A549 (cell line): ENCODE data around the gene CBFA2T3. TPM values are rescaled to one million over a fixed set of nuclear protein-coding genes. Genes with fewer than 3 reads are reported as not detected.

Source experiments
- ATAC-seq, 2 experiments: fragments of 200-7000 bp in 1 of 2; fragments of >200 bp in 1 of 2; cut with Nextera tagmentation in 1 of 2; cut with Tn5 transposase in 1 of 2; 3 replicates each; pipeline versions ENCODE4 v1.8.0 to v1.9.1; 2018 to 2020; ENCODE audit warnings: mild to moderate bottlenecking in 1 of 2, moderate library complexity in 1 of 2
- CTCF ChIA-PET: fragments of 300-600 bp; sonication (Branson Sonifier 250); formaldehyde crosslinking; extraction: SDS; loops from one replicate; lab custom pipeline; 2021; ENCODE audit warnings: antibody characterized with exemption, inconsistent platforms; lab: Yijun Ruan, JAX
- POLR2A ChIA-PET: fragments of 350-600 bp; formaldehyde crosslinking; extraction: SDS; loops from one replicate; lab custom pipeline; 2021; ENCODE audit warnings: antibody characterized with exemption, inconsistent platforms; lab: Yijun Ruan, JAX
- DNase-seq, 2 experiments: peaks; one replicate each; pipeline versions ENCODE4 v3.0.0 to v3.0.0-alpha.2; 2011 to 2016; ENCODE audit warnings: low read depth in 1 of 2, low spot score in 1 of 2
- FAIRE-seq: peaks from 2 replicates; lab custom pipeline; 2011; peaks lifted over from hg19 to GRCh38; lab: Jason Lieb, UNC
- H3K27ac ChIP-seq, 2 experiments: fragments of >200 bp; sonication (Bioruptor Twin); formaldehyde crosslinking; 3 replicates each; pipeline ENCODE4 v1.5.1; 2016 to 2017
- H3K4me1 ChIP-seq: fragments of >200 bp; sonication (Bioruptor Twin); formaldehyde crosslinking; 3 replicates; pipeline ENCODE4 v1.6.1; 2016
- H3K4me2 ChIP-seq: fragments of >200 bp; sonication (Bioruptor Twin); formaldehyde crosslinking; 3 replicates; pipeline ENCODE4 v1.6.1; 2016
- H3K4me3 ChIP-seq: fragments of >200 bp; sonication (Bioruptor Twin); formaldehyde crosslinking; 3 replicates; pipeline ENCODE4 v1.5.1; 2016
- H3K9me3 ChIP-seq: fragments of >200 bp; sonication (Bioruptor Twin); formaldehyde crosslinking; 3 replicates; pipeline ENCODE4 v1.6.1; 2016
- ATOH8 ChIP-seq: fragments of 250-450 bp; sonication (Bioruptor Pico); IDR thresholded peaks from 2 replicates; pipeline ENCODE4 v1.5.0; 2020; ENCODE audit warnings: low read depth, mild to moderate bottlenecking, moderate library complexity
- BCL3 ChIP-seq: fragments of >200 bp; sonication (Bioruptor Twin); formaldehyde crosslinking; IDR thresholded peaks from 3 replicates; pipeline ENCODE4 v1.6.1; 2016
- BHLHE40 ChIP-seq: IDR thresholded peaks from 2 replicates; pipeline ENCODE4 v1.6.1; 2012; ENCODE audit warnings: low read depth, low read length, inconsistent platforms
- CBX2 ChIP-seq: fragments of 200-600 bp; sonication (generic); IDR thresholded peaks from 2 replicates; pipeline ENCODE4 v1.6.1; 2016; ENCODE audit warnings: low read depth, mild to moderate bottlenecking, borderline replicate concordance
- CBX8 ChIP-seq: fragments of 200-600 bp; sonication (generic); IDR thresholded peaks from 2 replicates; pipeline ENCODE4 v1.6.1; 2016
- CHD2 ChIP-seq: fragments of 150-350 bp; IDR thresholded peaks from 2 replicates; pipeline ENCODE4 v1.6.1; 2014; ENCODE audit warnings: low read length; ENCODE audit not compliant: partially characterized antibody
- CHD4 ChIP-seq: fragments of 200-600 bp; sonication (generic); IDR thresholded peaks from 2 replicates; pipeline ENCODE4 v1.6.1; 2016; ENCODE audit warnings: antibody characterized with exemption, mild to moderate bottlenecking, borderline replicate concordance
- CTCF ChIP-seq: fragments of >200 bp; sonication (Bioruptor Twin); formaldehyde crosslinking; IDR thresholded peaks from 3 replicates; pipeline ENCODE4 v1.5.1; 2016
- E2F6 ChIP-seq: IDR thresholded peaks from 2 replicates; pipeline ENCODE4 v1.6.1; 2012; ENCODE audit warnings: low read depth, borderline replicate concordance
- EHF ChIP-seq: fragments of 250-450 bp; sonication (Bioruptor Pico); IDR thresholded peaks from 2 replicates; pipeline ENCODE4 v1.5.0; 2020; ENCODE audit warnings: mild to moderate bottlenecking
- EHMT2 ChIP-seq: fragments of 200-600 bp; sonication (generic); IDR thresholded peaks from 2 replicates; pipeline ENCODE4 v1.6.1; 2016; ENCODE audit warnings: antibody characterized with exemption, low read depth, mild to moderate bottlenecking, moderate library complexity
- EP300 ChIP-seq, 2 experiments: fragments of >200 bp; sonication (Bioruptor Twin); formaldehyde crosslinking; IDR thresholded peaks; 2 replicates in 1 of 2; 3 replicates in 1 of 2; pipeline ENCODE4 v1.6.1; 2016 to 2017
- ESRRA ChIP-seq: fragments of 150-350 bp; IDR thresholded peaks from 2 replicates; pipeline ENCODE4 v1.6.1; 2014; ENCODE audit warnings: mild to moderate bottlenecking, low read length, borderline replicate concordance
- FOSL2 ChIP-seq, 2 experiments: fragments of 450-650 bp in 1 of 2; fragments of >200 bp in 1 of 2; sonication (Bioruptor Twin) in 1 of 2; formaldehyde crosslinking; IDR thresholded peaks; 2 replicates each; pipeline versions ENCODE4 v1.5.0 to v1.6.1; 2016 to 2020; ENCODE audit warnings: mild to moderate bottlenecking in 1 of 2, moderate library complexity in 1 of 2
- FOXS1 ChIP-seq: fragments of 250-450 bp; sonication (Bioruptor Pico); IDR thresholded peaks from 2 replicates; pipeline ENCODE4 v1.5.0; 2020; ENCODE audit warnings: mild to moderate bottlenecking, moderate library complexity
- HDAC2 ChIP-seq: fragments of 200-600 bp; sonication (generic); IDR thresholded peaks from 2 replicates; pipeline ENCODE4 v1.6.1; 2016
- HES2 ChIP-seq: fragments of >200 bp; sonication (Bioruptor Twin); formaldehyde crosslinking; IDR thresholded peaks from 2 replicates; pipeline ENCODE4 v1.6.1; 2016
- HEYL ChIP-seq: fragments of 250-450 bp; sonication (Bioruptor Pico); IDR thresholded peaks from 2 replicates; pipeline ENCODE4 v1.8.0; 2021; ENCODE audit warnings: mild to moderate bottlenecking, moderate library complexity
- HOXA7 ChIP-seq: fragments of 250-450 bp; sonication (Bioruptor Pico); IDR thresholded peaks from 2 replicates; pipeline ENCODE4 v1.5.0; 2020; ENCODE audit warnings: mild to moderate bottlenecking, moderate library complexity
- HOXB13 ChIP-seq: fragments of 250-450 bp; sonication (Bioruptor Pico); IDR thresholded peaks from 2 replicates; pipeline ENCODE4 v1.5.0; 2020; ENCODE audit warnings: low read depth, mild to moderate bottlenecking, moderate library complexity
- JUNB ChIP-seq: fragments of >200 bp; sonication (Bioruptor Twin); formaldehyde crosslinking; IDR thresholded peaks from 2 replicates; pipeline ENCODE4 v1.6.1; 2016
- KDM1A ChIP-seq: fragments of 200-600 bp; sonication (generic); IDR thresholded peaks from 2 replicates; pipeline ENCODE4 v1.6.1; 2016; ENCODE audit warnings: low read depth, mild to moderate bottlenecking
- MAX ChIP-seq: IDR thresholded peaks from 2 replicates; pipeline ENCODE4 v1.6.1; 2012
- MAZ ChIP-seq: fragments of 150-350 bp; IDR thresholded peaks from 2 replicates; pipeline ENCODE4 v1.6.1; 2014; ENCODE audit warnings: antibody characterized with exemption, low read depth, low read length, borderline replicate concordance
- NFE2L2 ChIP-seq: fragments of 150-350 bp; conservative IDR thresholded peaks from 2 replicates; pipeline ENCODE4 v1.6.1; 2014; ENCODE audit warnings: low read length
- NPAS2 ChIP-seq: fragments of 250-450 bp; sonication (Bioruptor Pico); IDR thresholded peaks from 2 replicates; pipeline ENCODE4 v1.8.0; 2022; ENCODE audit warnings: mild to moderate bottlenecking, moderate library complexity, borderline replicate concordance
- SMC3 ChIP-seq: fragments of >200 bp; sonication (Bioruptor Twin); formaldehyde crosslinking; IDR thresholded peaks from 3 replicates; pipeline ENCODE4 v1.6.1; 2018; ENCODE audit warnings: inconsistent platforms
- SREBF2 ChIP-seq: fragments of 450-650 bp; IDR thresholded peaks from 2 replicates; pipeline ENCODE4 v1.6.1; 2014; ENCODE audit warnings: mild to moderate bottlenecking, moderate library complexity
- TP53 ChIP-seq: fragments of 250-450 bp; sonication (Bioruptor Pico); IDR thresholded peaks from 2 replicates; pipeline ENCODE4 v1.5.0; 2021; ENCODE audit warnings: mild to moderate bottlenecking, moderate library complexity
- USF2 ChIP-seq: fragments of 450-650 bp; IDR thresholded peaks from 2 replicates; pipeline ENCODE4 v1.6.1; 2014; ENCODE audit warnings: antibody characterized with exemption
- ZSCAN20 ChIP-seq: fragments of 250-450 bp; sonication (Bioruptor Pico); IDR thresholded peaks from 2 replicates; pipeline ENCODE4 v1.8.0; 2022; ENCODE audit warnings: mild to moderate bottlenecking, moderate library complexity
- WGBS: methylation state at CpG from one replicate; pipeline ENCODE4 v1.1.6; 2017; ENCODE audit errors: missing lambda C conversion rate; 5-methylcytosine and 5-hydroxymethylcytosine counted together
- polyA plus RNA-seq, 4 experiments: library from polyadenylated mRNA; depleted of rRNA in 3 of 4; stranded (reverse); fragments of >200 nt; fragmentation: RNase III in 1 of 4; extraction: RNeasy Plus Mini Kit Qiagen cat#74134 plus additional on column Dnase treatment in 1 of 4; gene quantifications; 2 replicates in 3 of 4; 3 replicates in 1 of 4; pipeline ENCODE4 v1.2.3, GENCODE V29; 2011 to 2017

The CBFA2T3 gene
- polyA plus RNA-seq, 2 of the 4 experiments (the other 2 are of a cell fraction): 0.08 TPM; not detected in 1

GRCh38 chr16:88854306-88855111, 122.5 kb downstream of the CBFA2T3 start:
- no peak for DNase-seq
- POLR2A ChIA-PET: no interaction called here
- TF ChIP-seq USF2 (no peak), FOSL2 (IDR thresholded peaks at IDR 0.05) (no peak), FOSL2 (CRISPR knock-in tag; IDR thresholded peaks at IDR 0.05) (no peak), BHLHE40 (no peak), KDM1A (no peak), NFE2L2 (no peak), SMC3 (no peak), MAX (no peak), HEYL (no peak), EHMT2 (no peak), FOXS1 (CRISPR knock-in tag) (no peak), ZSCAN20 (CRISPR knock-in tag) (no peak), HOXA7 (CRISPR knock-in tag) (no peak), SREBF2 (no peak), CBX2 (no peak), TP53 (CRISPR knock-in tag) (no peak), HDAC2 (no peak), NPAS2 (CRISPR knock-in tag) (no peak), CHD4 (no peak), MAZ (no peak), CHD2 (no peak)
- no peaks in the 10 kb centered on the region for H3K9me3 ChIP-seq
- H3K27ac ChIP-seq: no peak overlapping the region
- WGBS: 75% methylated on average over 15 of the region's 20 CpGs
- CTCF ChIA-PET: interaction anchor here (1.0 to 1.7 kb wide), 4 partner anchors 38 to 313 kb away, joined by 3 to 8 read pairs (median 4); partner anchors contain the start of gene APRT
- H3K4me1 ChIP-seq: peaks cover 19% of the 10 kb centered on the region
- ATAC-seq: no peak
- H3K4me3 ChIP-seq: no peak overlapping the region
- no peak for FAIRE-seq
- no peak overlapping the region for H3K4me2 ChIP-seq

- H3K4me1 ChIP-seq: peaks cover 19% of the 10 kb centered on the region
- WGBS: 90% methylated on average over 13 of the region's 17 CpGs
- ATAC-seq: no peak
- CTCF ChIA-PET: interaction anchor here (1.0 to 1.6 kb wide), 3 partner anchors 37 to 116 kb away, joined by 3 to 6 read pairs (median 5); partner anchors contain the start of gene APRT
- H3K4me2 ChIP-seq: no peak overlapping the region
- POLR2A ChIA-PET: interaction anchor here (0.5 kb wide), 1 partner anchor 284 kb away, joined by 3 read pairs; the partner anchor contains the start of gene ZC3H18
- TF ChIP-seq E2F6 (no peak), EP300 (IDR thresholded peaks at IDR 0.05) (no peak), KDM1A (no peak), HES2 (no peak), HOXA7 (CRISPR knock-in tag) (no peak), CTCF (no peak), JUNB (no peak), CBX8 (no peak), ESRRA (no peak), ATOH8 (CRISPR knock-in tag) (no peak), HEYL (no peak), FOSL2 (IDR thresholded peaks at IDR 0.05) (no peak), FOSL2 (CRISPR knock-in tag; IDR thresholded peaks at IDR 0.05) (no peak), EHF (CRISPR knock-in tag) (no peak), BCL3 (no peak), CHD2 (no peak), HOXB13 (no peak)
- H3K4me3 ChIP-seq: no peak overlapping the region
- H3K27ac ChIP-seq: no peak overlapping the region
- no peak for DNase-seq
- no peaks in the 10 kb centered on the region for H3K9me3 ChIP-seq
- FAIRE-seq: no peak
Observed at GRCh38 chr16:88853325-88853941, 123.6 kb downstream of the CBFA2T3 start.
